Nephron progenitor cell (in vitro differentiated cells): ENCODE data around the gene RFX2.

ENCODE experiments used
- DNase-seq: peaks from one replicate; pipeline ENCODE4 v3.0.0; 2021
- H3K27ac Mint-ChIP-seq: 2 replicates; pipeline ENCODE4 v1.8.0; 2021; ENCODE audit warnings: mild to moderate bottlenecking, moderate library complexity, mixed read lengths
- H3K27me3 Mint-ChIP-seq: 2 replicates; pipeline ENCODE4 v1.8.0; 2021; ENCODE audit warnings: mild to moderate bottlenecking, low read depth, mixed read lengths; ENCODE audit not compliant: poor library complexity
- H3K36me3 Mint-ChIP-seq: 2 replicates; pipeline ENCODE4 v1.8.0; 2021; ENCODE audit warnings: low read depth, mixed read lengths
- H3K4me1 Mint-ChIP-seq: 2 replicates; pipeline ENCODE4 v1.8.0; 2021; ENCODE audit warnings: mixed read lengths
- H3K4me3 Mint-ChIP-seq: 2 replicates; pipeline ENCODE4 v1.8.0; 2021; ENCODE audit warnings: mild to moderate bottlenecking, moderate library complexity, mixed read lengths
- H3K9me3 Mint-ChIP-seq: 2 replicates; pipeline ENCODE4 v1.8.0; 2021; ENCODE audit warnings: mild to moderate bottlenecking, moderate library complexity, mixed read lengths
- TF ChIP-seq, protein P1 (sequence below): fragments of 200-600 bp; sonication (generic); IDR thresholded peaks from 2 replicates; pipeline ENCODE4 v1.5.0; 2021; ENCODE audit warnings: antibody characterized with exemption

The RFX2 gene

DNA sequence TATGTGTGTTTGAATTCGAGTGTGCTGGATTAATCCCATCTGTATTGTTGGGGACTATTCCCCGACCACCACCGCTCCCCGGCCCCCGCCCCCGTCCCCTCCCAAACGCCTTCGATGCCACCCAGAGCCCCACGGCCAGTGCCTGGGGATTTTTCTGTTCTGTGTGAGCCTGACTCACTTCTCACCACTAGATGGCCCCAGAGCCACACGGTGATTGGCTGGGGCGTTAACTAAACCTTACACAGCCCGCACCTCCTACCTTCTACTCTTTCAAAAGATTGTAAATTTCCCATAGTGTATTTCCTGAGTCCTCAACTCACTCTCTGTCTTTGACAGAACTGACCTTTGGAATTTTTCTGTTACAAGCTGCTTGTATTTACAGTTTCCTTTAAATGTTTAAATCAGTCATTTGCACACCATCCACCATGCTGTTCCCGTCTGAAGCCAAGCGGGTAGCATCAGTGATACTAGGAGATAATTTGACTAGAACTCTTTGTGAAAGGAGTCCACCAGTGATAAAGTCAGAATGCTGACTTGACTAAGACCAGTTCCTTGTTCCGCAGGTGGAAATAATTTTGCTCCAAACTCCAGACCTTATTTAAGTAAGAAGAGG, 61.4 kb downstream of the RFX2 start:
- TF ChIP-seq, protein P1, sequence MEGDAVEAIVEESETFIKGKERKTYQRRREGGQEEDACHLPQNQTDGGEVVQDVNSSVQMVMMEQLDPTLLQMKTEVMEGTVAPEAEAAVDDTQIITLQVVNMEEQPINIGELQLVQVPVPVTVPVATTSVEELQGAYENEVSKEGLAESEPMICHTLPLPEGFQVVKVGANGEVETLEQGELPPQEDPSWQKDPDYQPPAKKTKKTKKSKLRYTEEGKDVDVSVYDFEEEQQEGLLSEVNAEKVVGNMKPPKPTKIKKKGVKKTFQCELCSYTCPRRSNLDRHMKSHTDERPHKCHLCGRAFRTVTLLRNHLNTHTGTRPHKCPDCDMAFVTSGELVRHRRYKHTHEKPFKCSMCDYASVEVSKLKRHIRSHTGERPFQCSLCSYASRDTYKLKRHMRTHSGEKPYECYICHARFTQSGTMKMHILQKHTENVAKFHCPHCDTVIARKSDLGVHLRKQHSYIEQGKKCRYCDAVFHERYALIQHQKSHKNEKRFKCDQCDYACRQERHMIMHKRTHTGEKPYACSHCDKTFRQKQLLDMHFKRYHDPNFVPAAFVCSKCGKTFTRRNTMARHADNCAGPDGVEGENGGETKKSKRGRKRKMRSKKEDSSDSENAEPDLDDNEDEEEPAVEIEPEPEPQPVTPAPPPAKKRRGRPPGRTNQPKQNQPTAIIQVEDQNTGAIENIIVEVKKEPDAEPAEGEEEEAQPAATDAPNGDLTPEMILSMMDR = peak; percentile 84
- Mint-ChIP-seq H3K9me3 (peaks cover 16% of the 10 kb centered on the region), H3K36me3 (no peaks in the 10 kb centered on the region), H3K4me1 (peaks cover 24% of the 10 kb centered on the region), H3K4me3 (no peak overlapping the region), H3K27ac (no peak overlapping the region), H3K27me3 (peaks cover 48% of the 10 kb centered on the region)
- peak; percentile 82 for DNase-seq

DNA sequence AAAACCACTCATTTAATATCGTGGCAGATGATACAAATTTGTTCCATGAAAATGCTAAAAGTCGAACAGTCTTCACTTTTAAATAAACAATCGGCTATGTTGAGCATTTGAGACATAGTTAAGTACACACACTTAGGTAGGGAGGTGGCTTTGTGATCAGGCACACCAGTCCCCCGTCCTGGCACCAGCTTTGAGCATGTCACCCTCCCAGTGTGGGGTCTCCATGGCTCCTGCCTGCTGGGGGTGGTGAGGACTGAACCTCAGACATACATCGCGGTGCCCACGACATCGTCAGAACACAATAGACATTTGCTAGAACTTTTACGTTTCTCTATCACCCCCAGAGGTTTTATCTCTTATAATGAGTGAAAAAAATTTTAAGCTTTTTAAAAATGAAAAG, 62.0 kb downstream of the RFX2 start:
- Mint-ChIP-seq H3K4me3 (peak overlapping the region; percentile 28), H3K4me1 (peaks cover 24% of the 10 kb centered on the region), H3K27ac (no peak overlapping the region), H3K9me3 (peaks cover 13% of the 10 kb centered on the region), H3K27me3 (peaks cover 43% of the 10 kb centered on the region), H3K36me3 (no peaks in the 10 kb centered on the region)
- DNase-seq = no peak
- TF ChIP-seq, protein P1 = no peak

DNA sequence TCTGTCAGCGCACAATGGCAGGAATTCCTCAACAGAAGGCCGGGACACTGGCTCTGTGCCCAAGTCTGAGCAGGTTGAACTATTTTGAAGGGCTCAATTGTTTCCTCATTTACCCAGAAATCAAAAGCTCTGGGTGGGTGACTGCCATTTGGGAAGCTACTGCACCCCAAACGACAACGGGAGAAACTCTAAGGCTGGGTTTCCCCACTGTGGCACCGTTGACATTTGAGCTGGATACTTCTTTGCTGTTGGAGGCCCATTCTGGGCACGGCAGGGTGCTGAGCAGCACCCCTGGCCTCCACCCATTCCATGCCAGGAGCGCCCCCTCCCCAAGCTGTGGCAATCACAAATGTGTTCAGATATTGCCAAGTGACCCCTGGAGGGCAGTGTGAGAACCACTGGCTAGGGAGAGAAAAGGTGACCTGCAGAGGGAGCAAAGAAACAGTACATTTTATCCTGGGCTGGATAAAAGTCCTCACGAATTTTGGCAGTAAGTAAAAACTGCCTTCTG, 62.5 kb downstream of the RFX2 start:
- Mint-ChIP-seq H3K4me3 (peak overlapping the region; percentile 28), H3K27ac (no peak overlapping the region), H3K4me1 (peaks cover 27% of the 10 kb centered on the region)

DNA sequence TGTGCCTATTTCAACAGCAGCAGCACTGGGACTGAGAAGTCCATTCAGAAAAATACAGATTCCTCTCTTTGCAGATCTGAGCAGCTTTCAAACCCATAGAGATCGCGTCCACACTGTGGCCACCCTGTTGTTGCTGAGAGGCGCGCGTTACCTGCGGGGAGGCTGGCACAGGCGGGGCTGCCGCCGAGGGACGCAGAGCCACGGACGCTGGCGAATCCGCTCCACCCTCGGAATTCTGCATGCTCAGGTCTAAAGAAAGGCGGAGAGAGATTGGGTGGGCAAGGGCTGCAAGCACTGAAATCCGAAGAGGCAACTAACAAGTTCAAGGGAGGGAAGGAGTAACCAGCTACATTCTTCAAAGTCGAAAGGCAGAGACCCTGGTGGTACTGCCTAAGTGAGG, 63.0 kb downstream of the RFX2 start:
- no peak for DNase-seq
- Mint-ChIP-seq H3K4me3 (no peak overlapping the region), H3K9me3 (peaks cover 8% of the 10 kb centered on the region), H3K27ac (no peak overlapping the region), H3K27me3 (peaks cover 33% of the 10 kb centered on the region), H3K4me1 (peaks cover 31% of the 10 kb centered on the region), H3K36me3 (no peaks in the 10 kb centered on the region)
- TF ChIP-seq, protein P1 = no peak

More for the DNA sequence above, 62.5 kb downstream of the RFX2 start:
- Mint-ChIP-seq H3K27me3 (peaks cover 37% of the 10 kb centered on the region), H3K36me3 (no peaks in the 10 kb centered on the region), H3K9me3 (peaks cover 8% of the 10 kb centered on the region)
- TF ChIP-seq, protein P1 = peak; percentile 72
- peak; percentile 49 for DNase-seq

DNA sequence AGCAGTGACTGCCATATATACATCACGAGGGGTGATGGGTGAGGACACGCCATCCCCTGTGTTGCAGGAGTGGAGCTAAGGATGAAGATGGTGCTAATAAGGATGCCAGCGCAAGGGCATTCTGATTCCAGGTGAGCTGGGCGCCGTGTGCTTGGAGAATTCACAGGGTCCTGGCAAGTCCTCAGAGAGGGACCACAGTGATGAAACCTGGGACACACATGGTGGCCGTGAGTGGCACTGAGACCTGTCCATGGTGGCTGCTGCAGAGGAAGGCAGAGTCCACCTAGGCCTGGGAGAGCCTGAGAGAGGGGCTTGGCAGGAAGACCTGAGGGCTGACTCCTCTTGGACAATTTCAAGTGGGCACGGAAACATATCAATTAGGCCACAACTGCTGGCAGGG, 65.2 kb downstream of the RFX2 start:
- peaks cover 15% of the 10 kb centered on the region for H3K27me3 Mint-ChIP-seq
- TF ChIP-seq, protein P1 = no peak
- DNase-seq = no peak
- H3K9me3 Mint-ChIP-seq = peaks cover 1% of the 10 kb centered on the region
- no peak overlapping the region for H3K27ac Mint-ChIP-seq
- H3K36me3 Mint-ChIP-seq = no peaks in the 10 kb centered on the region
- peaks cover 37% of the 10 kb centered on the region for H3K4me1 Mint-ChIP-seq
- no peak overlapping the region for H3K4me3 Mint-ChIP-seq
